Trophoblast cell (in vitro differentiated cells and primary cell): Measurements from ENCODE around the gene RNF125.

ENCODE experiments used
- DNase-seq, 2 donors: peaks; one replicate each; pipeline ENCODE4 v3.0.0-alpha.2; 2016
- H2AFZ ChIP-seq: 2 replicates; pipeline ENCODE4 v1.6.1; 2013; ENCODE audit warnings: low read length, moderate library complexity, mild to moderate bottlenecking; ENCODE audit not compliant: insufficient read depth, poor library complexity
- H2AK5ac ChIP-seq: 2 replicates; pipeline ENCODE4 v1.6.1; 2013; ENCODE audit warnings: mild to moderate bottlenecking, low read length
- H2BK120ac ChIP-seq: 2 replicates; pipeline ENCODE4 v1.6.1; 2013; ENCODE audit warnings: low read length, mild to moderate bottlenecking, moderate library complexity; ENCODE audit not compliant: insufficient read depth, poor library complexity
- H2BK12ac ChIP-seq: 2 replicates; pipeline ENCODE4 v1.6.1; 2013; ENCODE audit warnings: mild to moderate bottlenecking, low read length, moderate library complexity
- H2BK5ac ChIP-seq: 2 replicates; pipeline ENCODE4 v1.6.1; 2013; ENCODE audit warnings: low read length, low read depth, moderate library complexity, mild to moderate bottlenecking; ENCODE audit not compliant: poor library complexity
- H3K14ac ChIP-seq: 2 replicates; pipeline ENCODE4 v1.6.1; 2013; ENCODE audit warnings: mild to moderate bottlenecking, low read length
- H3K18ac ChIP-seq: 2 replicates; pipeline ENCODE4 v1.6.1; 2013; ENCODE audit warnings: mild to moderate bottlenecking, low read length
- H3K23ac ChIP-seq: 2 replicates; pipeline ENCODE4 v1.6.1; 2013; ENCODE audit warnings: low read length
- H3K27ac ChIP-seq: 2 replicates; pipeline ENCODE4 v1.5.1; 2013; ENCODE audit warnings: low read depth, mild to moderate bottlenecking, inconsistent platforms, low read length, moderate library complexity
- H3K27me3 ChIP-seq: 2 replicates; pipeline ENCODE4 v1.6.1; 2013; ENCODE audit warnings: inconsistent platforms, mild to moderate bottlenecking, low read length, moderate library complexity; ENCODE audit not compliant: insufficient read depth
- H3K36me3 ChIP-seq, 2 experiments: 1 replicate in 1 of 2; 2 replicates in 1 of 2; pipeline ENCODE4 v1.6.1; 2013; ENCODE audit warnings: low read length in 2 of 2, mild to moderate bottlenecking in 2 of 2, moderate library complexity in 1 of 2; ENCODE audit not compliant: insufficient read depth in 2 of 2, control insufficient read depth in 1 of 2
- H3K4ac ChIP-seq: 2 replicates; pipeline ENCODE4 v1.6.1; 2013; ENCODE audit warnings: low read depth, mild to moderate bottlenecking, low read length, moderate library complexity
- H3K4me1 ChIP-seq, 2 experiments: 1 replicate in 1 of 2; 2 replicates in 1 of 2; pipeline ENCODE4 v1.6.1; 2013; ENCODE audit warnings: low read length in 2 of 2, mild to moderate bottlenecking in 2 of 2, moderate library complexity in 1 of 2; ENCODE audit not compliant: insufficient read depth in 2 of 2, control insufficient read depth in 1 of 2
- H3K4me2 ChIP-seq: 2 replicates; pipeline ENCODE4 v1.6.1; 2013; ENCODE audit warnings: inconsistent platforms, mild to moderate bottlenecking, low read length, moderate library complexity
- H3K4me3 ChIP-seq: 2 replicates; pipeline ENCODE4 v1.5.1; 2013; ENCODE audit warnings: mild to moderate bottlenecking, low read depth, low read length, inconsistent platforms
- H3K79me1 ChIP-seq: one replicate; pipeline ENCODE4 v1.6.1; 2013; ENCODE audit warnings: low read length
- H3K79me2 ChIP-seq: 2 replicates; pipeline ENCODE4 v1.6.1; 2013; ENCODE audit warnings: low read length, mild to moderate bottlenecking; ENCODE audit not compliant: control insufficient read depth, insufficient read depth, poor library complexity
- H3K9ac ChIP-seq: 2 replicates; pipeline ENCODE4 v1.6.1; 2013; ENCODE audit warnings: mild to moderate bottlenecking, low read length
- H3K9me3 ChIP-seq: 2 replicates; pipeline ENCODE4 v1.6.1; 2013; ENCODE audit warnings: low read depth, mild to moderate bottlenecking, control low read depth, inconsistent platforms, low read length; ENCODE audit not compliant: insufficient read depth
- H4K12ac ChIP-seq: 2 replicates; pipeline ENCODE4 v1.6.1; 2013; ENCODE audit warnings: low read depth, mild to moderate bottlenecking, low read length, moderate library complexity
- H4K8ac ChIP-seq: 2 replicates; pipeline ENCODE4 v1.6.1; 2013; ENCODE audit warnings: low read depth, mild to moderate bottlenecking, low read length, moderate library complexity
- H4K91ac ChIP-seq: one replicate; pipeline ENCODE4 v1.6.1; 2013; ENCODE audit warnings: low read depth, mild to moderate bottlenecking, low read length, moderate library complexity
- WGBS: extraction: QIAGEN DNeasy Blood & Tissue Kit; methylation state at CpG from one replicate; pipeline ENCODE4 v1.1.7; 2013; ENCODE audit warnings: missing lambda C conversion rate; ENCODE audit not compliant: insufficient read length, insufficient coverage; ENCODE audit errors: extremely low coverage; 5-methylcytosine and 5-hydroxymethylcytosine counted together

The RNF125 gene

GRCh38 chr18:32036506-32037180 lies 18.0 kb downstream of the RNF125 start:
- Histone ChIP-seq H3K36me3 (no peaks in the 10 kb centered on the region), H2AK5ac (no peak overlapping the region), H3K79me1 (no peaks in the 10 kb centered on the region), H2BK5ac (no peak overlapping the region), H3K14ac (no peak overlapping the region), H3K27me3 (no peaks in the 10 kb centered on the region), H2BK120ac (no peak overlapping the region), H4K8ac (no peak overlapping the region), H3K9ac (no peak overlapping the region), H3K9me3 (no peaks in the 10 kb centered on the region), H3K27ac (no peak overlapping the region), H2AFZ (no peak overlapping the region), H3K4me1 (no peaks in the 10 kb centered on the region), H3K79me2 (no peaks in the 10 kb centered on the region), H3K4ac (no peak overlapping the region), H4K12ac (no peak overlapping the region), H3K4me2 (no peak overlapping the region), H3K18ac (no peak overlapping the region), H3K4me3 (no peak overlapping the region), H3K23ac (no peak overlapping the region), H2BK12ac (no peak overlapping the region), H4K91ac (no peak overlapping the region)
- DNase-seq = no peak
- WGBS = no CpG with 5 or more reads among the region's 5 CpGs

GRCh38 chr18:32037616-32038015 lies 19.0 kb downstream of the RNF125 start:
- Histone ChIP-seq H4K91ac (no peak overlapping the region), H2AFZ (no peak overlapping the region), H3K23ac (no peak overlapping the region), H2BK120ac (no peak overlapping the region), H3K36me3 (no peaks in the 10 kb centered on the region), H3K27ac (no peak overlapping the region), H4K8ac (no peak overlapping the region), H3K14ac (no peak overlapping the region), H3K27me3 (no peaks in the 10 kb centered on the region), H2AK5ac (no peak overlapping the region), H3K79me2 (no peaks in the 10 kb centered on the region), H3K9ac (no peak overlapping the region), H3K9me3 (no peaks in the 10 kb centered on the region), H3K18ac (no peak overlapping the region), H3K79me1 (no peaks in the 10 kb centered on the region), H2BK5ac (no peak overlapping the region), H3K4me3 (no peak overlapping the region), H3K4ac (no peak overlapping the region), H3K4me1 (no peaks in the 10 kb centered on the region), H2BK12ac (no peak overlapping the region), H4K12ac (no peak overlapping the region), H3K4me2 (no peak overlapping the region)
- no peak for DNase-seq
- WGBS = no CpG with 5 or more reads among the region's 10 CpGs

GRCh38 chr18:32040936-32041335 lies 22.3 kb downstream of the RNF125 start:
- H3K4me3 ChIP-seq = no peak overlapping the region
- no peak overlapping the region for H4K91ac ChIP-seq
- no peaks in the 10 kb centered on the region for H3K36me3 ChIP-seq
- H2BK12ac ChIP-seq = no peak overlapping the region
- H3K79me1 ChIP-seq = no peaks in the 10 kb centered on the region
- H3K79me2 ChIP-seq = no peaks in the 10 kb centered on the region
- no peak overlapping the region for H3K4ac ChIP-seq
- no peaks in the 10 kb centered on the region for H3K9me3 ChIP-seq
- no peak overlapping the region for H3K4me2 ChIP-seq
- H4K12ac ChIP-seq = no peak overlapping the region
- no peak overlapping the region for H4K8ac ChIP-seq
- WGBS = no CpG with 5 or more reads among the region's 3 CpGs
- H2AFZ ChIP-seq = no peak overlapping the region
- no peak overlapping the region for H2BK5ac ChIP-seq
- no peak overlapping the region for H3K18ac ChIP-seq
- H3K9ac ChIP-seq = no peak overlapping the region
- H2BK120ac ChIP-seq = no peak overlapping the region
- H3K4me1 ChIP-seq = no peaks in the 10 kb centered on the region
- H2AK5ac ChIP-seq = no peak overlapping the region
- H3K27ac ChIP-seq = no peak overlapping the region
- DNase-seq = no peak
- H3K23ac ChIP-seq = no peak overlapping the region
- H3K27me3 ChIP-seq = no peaks in the 10 kb centered on the region
- H3K14ac ChIP-seq = no peak overlapping the region

- Histone ChIP-seq H4K12ac (no peak overlapping the region), H3K4me1 (no peaks in the 10 kb centered on the region), H2AK5ac (no peak overlapping the region), H4K91ac (no peak overlapping the region), H3K27me3 (no peaks in the 10 kb centered on the region), H3K79me1 (no peaks in the 10 kb centered on the region), H3K9me3 (no peaks in the 10 kb centered on the region), H3K4me3 (no peak overlapping the region), H2BK12ac (no peak overlapping the region), H3K9ac (no peak overlapping the region), H3K4ac (no peak overlapping the region), H4K8ac (no peak overlapping the region), H3K23ac (no peak overlapping the region), H3K36me3 (no peaks in the 10 kb centered on the region), H3K18ac (no peak overlapping the region), H3K14ac (no peak overlapping the region), H2BK5ac (no peak overlapping the region), H3K79me2 (no peaks in the 10 kb centered on the region), H3K4me2 (no peak overlapping the region), H3K27ac (no peak overlapping the region), H2AFZ (no peak overlapping the region), H2BK120ac (no peak overlapping the region)
- no peak for DNase-seq
Observed at GRCh38 chr18:32042337-32042736, 23.7 kb downstream of the RNF125 start.
